Testis (tissue), 3 donors: ENCODE data around the gene SSBP3. TPM values are rescaled to one million over a fixed set of nuclear protein-coding genes. Genes with fewer than 3 reads are reported as not detected.

ENCODE experiments used
- DNase-seq: peaks from one replicate; pipeline ENCODE4 v3.0.0-alpha.2; 2019
- H3K27ac ChIP-seq, 2 donors: fragments of 200-600 bp; sonication (generic); one replicate each; pipeline ENCODE4 v1.5.1; 2019
- H3K27me3 ChIP-seq: fragments of 200-600 bp; sonication (generic); one replicate; pipeline ENCODE4 v1.5.1; 2019
- H3K36me3 ChIP-seq: fragments of 200-600 bp; sonication (generic); one replicate; pipeline ENCODE4 v1.5.1; 2017; ENCODE audit warnings: low read depth; ENCODE audit errors: missing control alignments
- H3K4me1 ChIP-seq: fragments of 200-600 bp; sonication (generic); one replicate; pipeline ENCODE4 v1.5.1; 2019
- H3K4me3 ChIP-seq, 2 donors: fragments of 200-600 bp; sonication (generic); one replicate each; pipeline ENCODE4 v1.5.1; 2017 to 2019
- H3K9me3 ChIP-seq: fragments of 200-600 bp; sonication (generic); one replicate; pipeline ENCODE4 v1.5.1; 2017
- CTCF ChIP-seq, 3 experiments: fragments of 450-650 bp in 2 of 3; fragments of 200-600 bp in 1 of 3; sonication (generic) in 1 of 3; IDR thresholded peaks; one replicate each; pipeline ENCODE4 v1.5.1; 2016 to 2019; ENCODE audit warnings: antibody characterized with exemption in 3 of 3, mild to moderate bottlenecking in 2 of 3, moderate library complexity in 1 of 3
- POLR2A ChIP-seq: fragments of 450-650 bp; IDR thresholded peaks from one replicate; pipeline ENCODE4 v1.6.1; 2017; ENCODE audit warnings: antibody characterized with exemption, mild to moderate bottlenecking, moderate library complexity
- WGBS, 2 donors: methylation state at CpG; one replicate each; pipeline ENCODE4 v1.1.5; 2018; 5-methylcytosine and 5-hydroxymethylcytosine counted together
- intact Hi-C: fragments of 100-400 bp; cut with DNase I; formaldehyde crosslinking; loops from one replicate; pipeline ENCODE4 v1.15.1; 2023; ENCODE audit warnings: low total_unique reads
- polyA plus RNA-seq: library from polyadenylated mRNA; stranded (reverse); fragments of 350-450 nt; fragmentation: Illumina TruSeq; extraction: RNeasy Lipid Tissue Mini Kit (QIAGEN cat#74804); gene quantifications from one replicate; pipeline ENCODE4 v1.2.3, GENCODE V29; 2014; ENCODE audit warnings: low read depth, low replicate concordance; ENCODE audit not compliant: insufficient read depth
- total RNA-seq, 2 donors: library from RNA; depleted of rRNA; stranded (reverse); fragments of >200 nt; gene quantifications; one replicate each; pipeline ENCODE4 v1.2.3, GENCODE V29; 2016

SSBP3 gene
- total and polyA plus RNA-seq, 3 donors from 2014 or later = 88.8 to 99.0 (median 91.6) TPM

GRCh38 chr1:54272134-54272533, 134.1 kb downstream of the SSBP3 start:
- Histone ChIP-seq H3K27ac (peak overlapping the region; percentile 84 to 93), H3K27me3 (no peaks in the 10 kb centered on the region), H3K4me1 (peaks cover 60% of the 10 kb centered on the region), H3K36me3 (no peaks in the 10 kb centered on the region), H3K9me3 (no peaks in the 10 kb centered on the region), H3K4me3 (no peak overlapping the region)
- 63% methylated on average over 2 of the region's 2 CpGs; no CpG with 5 or more reads in 1 of the 2 donors for whole genome bisulfite sequencing, 2 donors
- TF ChIP-seq POLR2A (no peak), CTCF (IDR thresholded peaks at IDR 0.05) (no peak)
- no peak for DNase-seq
- intact Hi-C loops = loop anchor here (5.0 kb wide), 1 partner anchor 135 kb away; the partner anchor contains the start of gene SSBP3

GRCh38 chr1:54271341-54271740, 134.9 kb downstream of the SSBP3 start:
- TF ChIP-seq CTCF (IDR thresholded peaks at IDR 0.05) = no peak
- TF ChIP-seq POLR2A = no peak
- Histone ChIP-seq H3K4me3 (no peak overlapping the region), H3K36me3 (no peaks in the 10 kb centered on the region), H3K9me3 (no peaks in the 10 kb centered on the region), H3K27me3 (no peaks in the 10 kb centered on the region), H3K27ac (peak overlapping the region in 1 of 2 donors; percentile 93), H3K4me1 (peaks cover 52% of the 10 kb centered on the region)
- WGBS, 2 donors = 62 to 79% methylated on average over 9 to 10 of the region's 10 CpGs
- no peak for DNase-seq
- intact Hi-C loops = loop anchor here (5.0 kb wide), 1 partner anchor 136 kb away; the partner anchor contains the start of gene SSBP3

DNA sequence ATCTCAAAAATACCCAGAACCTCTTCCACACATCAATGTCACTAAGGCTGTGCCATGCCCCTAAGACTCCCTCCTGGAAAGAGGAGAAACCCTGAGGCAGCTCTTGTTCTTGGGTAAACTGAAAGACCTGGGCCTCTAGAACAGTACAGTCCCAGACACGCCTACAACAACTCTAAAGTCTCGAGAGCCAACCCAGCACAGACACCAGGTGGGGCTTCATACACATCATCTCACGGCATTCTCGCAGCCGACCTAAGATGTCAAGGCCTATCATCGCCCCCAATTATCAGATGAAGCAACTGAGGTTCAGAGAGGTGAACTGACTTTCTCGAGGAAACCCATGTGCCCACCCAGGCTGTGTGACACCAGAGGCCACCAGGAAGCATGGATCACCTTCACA, 135.7 kb downstream of the SSBP3 start:
- Histone ChIP-seq H3K27ac (no peak overlapping the region), H3K27me3 (no peaks in the 10 kb centered on the region), H3K9me3 (no peaks in the 10 kb centered on the region), H3K4me1 (peaks cover 44% of the 10 kb centered on the region), H3K36me3 (no peaks in the 10 kb centered on the region), H3K4me3 (no peak overlapping the region)
- intact Hi-C loops = loop anchor here (5.0 kb wide), 1 partner anchor 137 kb away; the partner anchor contains the start of gene SSBP3
- DNase-seq = no peak
- 88% methylated on average over 7 of the region's 7 CpGs for WGBS, 2 donors
- no peak for TF ChIP-seq CTCF (IDR thresholded peaks at IDR 0.05)
- no peak for TF ChIP-seq POLR2A

GRCh38 chr1:54268762-54269297, 137.4 kb downstream of the SSBP3 start:
- no peaks in the 10 kb centered on the region for H3K27me3 ChIP-seq
- intact Hi-C loops = no loop called here
- H3K4me3 ChIP-seq = no peak overlapping the region
- H3K27ac ChIP-seq = no peak overlapping the region
- no peaks in the 10 kb centered on the region for H3K9me3 ChIP-seq
- TF ChIP-seq POLR2A (no peak), CTCF (IDR thresholded peaks at IDR 0.05) (no peak)
- H3K4me1 ChIP-seq = peaks cover 33% of the 10 kb centered on the region
- 66 to 73% methylated on average over 8 to 9 of the region's 9 CpGs for WGBS, 2 donors
- no peak for DNase-seq
- no peaks in the 10 kb centered on the region for H3K36me3 ChIP-seq
